ENCODE measurements around the gene ZKSCAN7.

- TF ChIP-seq CTCF (IDR thresholded peaks at IDR 0.05; ENCODE audit: insufficient read depth, low read length) (no peak), REST (IDR thresholded peaks at IDR 0.05; ENCODE audit: insufficient replicate concordance, low read depth) (no peak), GABPA (IDR thresholded peaks at IDR 0.05; ENCODE audit: low read depth) (no peak), POLR2AphosphoS5 (IDR thresholded peaks at IDR 0.05; ENCODE audit: low read depth) (no peak), SPI1 (IDR thresholded peaks at IDR 0.05; ENCODE audit: borderline replicate concordance, low read depth) (no peak)
Measured at GRCh38 chr3:44525060-44525459, 29.9 kb upstream of the ZKSCAN7 start.

Data from HL-60 (cell line).